ENCODE results near the gene IRF5.
"Not testable (repeated sequence)": the region's sequence is repeated elsewhere in the genome, so short reads cannot be mapped to it uniquely, and the experiment has no call there.

Gene IRF5

GRCh38 chr7:128906001-128906765, 31.5 kb upstream of the IRF5 start:
- no peak for DNase-seq (ENCODE audit: low read depth in 1 of 2, low spot score in 1 of 2)

GRCh38 chr7:128906766-128907559, 30.8 kb upstream of the IRF5 start:
- DNase-seq (ENCODE audit: low read depth in 1 of 2, low spot score in 1 of 2): no peak

GRCh38 chr7:128908750-128909624, 28.7 kb upstream of the IRF5 start:
- DNase-seq (ENCODE audit: low read depth in 1 of 2, low spot score in 1 of 2): no peak

GRCh38 chr7:128909625-128910568, 27.8 kb upstream of the IRF5 start:
- no peak for DNase-seq (ENCODE audit: low read depth in 1 of 2, low spot score in 1 of 2)

- DNase-seq (ENCODE audit: low read depth in 1 of 2, low spot score in 1 of 2): no peak
Observed at GRCh38 chr7:128910569-128910945, 27.2 kb upstream of the IRF5 start, which contains the start of gene KCP. Gene KCP (minus strand): TSS chr7:128910709. CDS start chr7:128910676, 33 bp downstream.

- DNase-seq (ENCODE audit: low read depth in 1 of 2, low spot score in 1 of 2): no peak
Observed at GRCh38 chr7:128911423-128912031, 26.2 kb upstream of the IRF5 start.

GRCh38 chr7:128912281-128912680, 25.4 kb upstream of the IRF5 start:
- DNase-seq (ENCODE audit: low read depth in 1 of 2, low spot score in 1 of 2): no peak

- DNase-seq (ENCODE audit: low read depth in 1 of 2, low spot score in 1 of 2): not testable (repeated sequence)
Observed at GRCh38 chr7:128912709-128913495, 24.8 kb upstream of the IRF5 start.

- no peak for DNase-seq (ENCODE audit: low read depth in 1 of 2, low spot score in 1 of 2)
Observed at GRCh38 chr7:128913870-128914565, 23.7 kb upstream of the IRF5 start.

GRCh38 chr7:128914566-128915151, 23.1 kb upstream of the IRF5 start:
- DNase-seq (ENCODE audit: low read depth in 1 of 2, low spot score in 1 of 2): no peak

- DNase-seq (ENCODE audit: low read depth in 1 of 2, low spot score in 1 of 2): no peak
Observed at GRCh38 chr7:128915271-128915819, 22.4 kb upstream of the IRF5 start.

- no peak for DNase-seq (ENCODE audit: low read depth in 1 of 2, low spot score in 1 of 2)
Observed at GRCh38 chr7:128915841-128916642, 21.7 kb upstream of the IRF5 start.

- no peak for DNase-seq (ENCODE audit: low read depth in 1 of 2, low spot score in 1 of 2)
Observed at GRCh38 chr7:128916643-128916915, 21.1 kb upstream of the IRF5 start.

- DNase-seq (ENCODE audit: low read depth in 1 of 2, low spot score in 1 of 2): no peak
Observed at GRCh38 chr7:128917122-128917521, 20.6 kb upstream of the IRF5 start.

- no peak for DNase-seq (ENCODE audit: low read depth in 1 of 2, low spot score in 1 of 2)
Observed at GRCh38 chr7:128918016-128918665, 19.6 kb upstream of the IRF5 start.

- DNase-seq (ENCODE audit: low read depth in 1 of 2, low spot score in 1 of 2): no peak
Observed at GRCh38 chr7:128919241-128919640, 18.5 kb upstream of the IRF5 start.

All from activated CD4-positive, alpha-beta T cell treated with anti-CD3 and anti-CD28 coated beads, Interleukin-2, amount 50 U/mL, for 24 hours (primary cell).